Astrocyte of the spinal cord (primary cell): ENCODE measurements around the gene DYSF.

Source experiments
- DNase-seq: peaks from one replicate; pipeline ENCODE4 v3.0.0; 2011; ENCODE audit warnings: low read depth, low spot score
- H3K4me3 ChIP-seq: 2 replicates; pipeline ENCODE4 v1.5.1; 2011; ENCODE audit warnings: low read depth, mild to moderate bottlenecking, low read length, moderate library complexity
- in situ Hi-C: cut with HindIII; loops from 2 replicates; pipeline ENCODE4 v1.10.0; 2017; ENCODE audit warnings: low sequenced_read_pairs
- TF ChIP-seq, protein P1 (sequence below): IDR thresholded peaks from 2 replicates; pipeline ENCODE4 v1.5.1; 2012; ENCODE audit warnings: low read depth, mild to moderate bottlenecking, low read length, inconsistent platforms

Gene DYSF

DNA sequence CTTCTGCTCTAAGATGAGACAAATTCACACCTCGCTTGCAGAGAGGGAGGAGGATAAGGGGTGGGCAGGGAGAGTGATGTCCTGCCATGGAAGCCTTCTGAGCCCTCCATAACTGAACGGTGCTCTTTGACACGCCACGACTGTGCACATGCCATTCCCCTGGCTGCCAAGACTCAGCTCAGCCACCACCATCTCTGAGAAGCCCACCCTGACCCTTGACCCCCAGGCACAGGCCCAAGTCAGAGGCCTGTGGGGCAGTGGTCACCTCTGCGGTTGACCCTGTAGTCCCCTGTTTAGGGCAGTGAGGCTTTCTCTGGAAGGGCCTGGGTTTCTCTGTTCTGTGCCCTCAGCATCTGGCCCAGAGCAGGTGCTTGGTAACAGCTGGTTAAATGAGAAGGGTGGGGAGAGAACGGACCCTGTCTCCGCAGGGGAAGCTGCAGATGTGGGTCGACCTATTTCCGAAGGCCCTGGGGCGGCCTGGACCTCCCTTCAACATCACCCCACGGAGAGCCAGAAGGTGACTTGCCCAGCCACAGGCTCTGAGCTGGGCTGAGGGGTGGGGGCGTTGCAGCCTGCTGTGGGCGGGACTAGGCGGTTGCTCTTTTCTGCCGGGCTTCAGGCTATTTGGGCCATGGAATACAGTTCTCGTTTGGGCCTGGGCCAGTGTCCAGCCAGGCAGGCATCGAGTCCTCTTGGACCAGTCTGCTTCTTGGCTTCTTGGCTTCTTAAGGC, 215.1 kb downstream of the DYSF start:
- DNase-seq: no peak
- in situ Hi-C loops: no loop called here
- TF ChIP-seq, protein P1, sequence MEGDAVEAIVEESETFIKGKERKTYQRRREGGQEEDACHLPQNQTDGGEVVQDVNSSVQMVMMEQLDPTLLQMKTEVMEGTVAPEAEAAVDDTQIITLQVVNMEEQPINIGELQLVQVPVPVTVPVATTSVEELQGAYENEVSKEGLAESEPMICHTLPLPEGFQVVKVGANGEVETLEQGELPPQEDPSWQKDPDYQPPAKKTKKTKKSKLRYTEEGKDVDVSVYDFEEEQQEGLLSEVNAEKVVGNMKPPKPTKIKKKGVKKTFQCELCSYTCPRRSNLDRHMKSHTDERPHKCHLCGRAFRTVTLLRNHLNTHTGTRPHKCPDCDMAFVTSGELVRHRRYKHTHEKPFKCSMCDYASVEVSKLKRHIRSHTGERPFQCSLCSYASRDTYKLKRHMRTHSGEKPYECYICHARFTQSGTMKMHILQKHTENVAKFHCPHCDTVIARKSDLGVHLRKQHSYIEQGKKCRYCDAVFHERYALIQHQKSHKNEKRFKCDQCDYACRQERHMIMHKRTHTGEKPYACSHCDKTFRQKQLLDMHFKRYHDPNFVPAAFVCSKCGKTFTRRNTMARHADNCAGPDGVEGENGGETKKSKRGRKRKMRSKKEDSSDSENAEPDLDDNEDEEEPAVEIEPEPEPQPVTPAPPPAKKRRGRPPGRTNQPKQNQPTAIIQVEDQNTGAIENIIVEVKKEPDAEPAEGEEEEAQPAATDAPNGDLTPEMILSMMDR: no peak
- no peak overlapping the region for H3K4me3 ChIP-seq

DNA sequence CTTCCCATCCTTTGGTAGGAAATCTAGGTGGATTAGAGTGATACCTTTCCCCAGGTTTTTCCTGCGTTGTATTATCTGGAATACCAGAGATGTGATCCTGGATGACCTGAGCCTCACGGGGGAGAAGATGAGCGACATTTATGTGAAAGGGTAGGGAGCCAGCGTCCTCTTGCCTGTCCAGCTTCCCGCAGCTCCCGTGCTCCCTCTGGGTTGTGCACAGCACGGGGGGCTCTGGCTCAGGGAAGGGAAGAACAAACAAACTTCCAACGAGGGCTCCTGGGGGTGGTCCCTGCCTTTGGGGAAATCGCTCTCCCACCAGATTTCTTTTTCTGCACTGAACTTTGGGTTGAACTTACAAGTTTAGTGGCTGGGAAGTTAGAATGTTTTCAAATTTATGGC, 215.7 kb downstream of the DYSF start:
- no peak overlapping the region for H3K4me3 ChIP-seq
- in situ Hi-C loops: no loop called here
- DNase-seq: no peak
- TF ChIP-seq, protein P1: no peak

DNA sequence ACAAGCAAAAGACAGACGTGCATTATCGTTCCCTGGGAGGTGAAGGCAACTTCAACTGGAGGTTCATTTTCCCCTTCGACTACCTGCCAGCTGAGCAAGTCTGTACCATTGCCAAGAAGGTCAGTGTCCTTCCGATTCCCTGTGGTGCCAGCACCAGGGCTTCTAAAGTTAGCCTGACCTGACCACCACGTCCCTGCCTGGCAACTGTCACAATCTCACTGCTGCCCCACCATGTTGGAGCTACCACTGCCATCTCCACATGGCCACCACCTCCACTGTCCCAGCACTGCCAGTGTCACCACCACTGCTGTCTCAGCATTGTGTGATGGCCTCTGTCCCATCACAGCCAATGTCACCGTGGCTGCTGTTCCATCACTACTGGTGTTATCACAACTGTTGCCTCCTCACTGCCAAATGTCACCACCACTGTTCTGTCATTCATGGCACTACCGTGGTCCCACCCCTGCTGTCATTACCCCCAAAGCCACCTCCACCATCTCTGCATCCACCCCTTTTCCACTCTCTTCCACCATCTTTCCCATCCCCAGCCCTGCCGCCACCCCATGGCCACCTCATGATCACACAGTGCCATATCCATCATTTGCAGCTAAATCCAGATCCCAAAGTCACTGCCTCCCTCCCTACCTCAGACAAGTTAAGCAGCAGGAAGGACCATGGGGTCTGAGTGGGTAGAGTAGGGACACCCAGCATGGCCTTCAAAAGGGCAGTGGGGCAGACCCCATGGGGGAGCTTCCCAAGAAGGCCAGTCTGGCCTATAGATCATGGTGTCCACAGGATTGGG, 216.5 kb downstream of the DYSF start:
- no peak overlapping the region for H3K4me3 ChIP-seq
- no peak for DNase-seq
- TF ChIP-seq, protein P1: no peak
- in situ Hi-C loops: no loop called here

DNA sequence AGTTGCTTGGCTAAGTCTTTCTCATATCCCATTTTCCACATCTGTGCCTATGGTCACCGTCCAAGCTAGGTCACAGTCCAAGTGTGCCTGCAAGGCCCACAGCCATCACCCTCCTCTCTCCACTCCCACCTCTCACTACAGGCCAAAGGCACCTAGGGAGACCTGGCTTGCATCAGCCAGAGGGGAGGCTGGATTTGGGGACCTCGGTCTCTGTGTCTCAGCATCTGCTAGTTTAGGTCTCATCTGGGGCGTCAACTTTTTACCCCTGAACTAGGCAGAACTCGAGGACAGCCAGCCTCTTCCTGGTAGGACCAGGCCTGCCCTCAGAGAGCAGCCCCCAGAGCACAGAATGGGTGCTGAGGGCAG, 217.1 kb downstream of the DYSF start:
- H3K4me3 ChIP-seq: no peak overlapping the region
- TF ChIP-seq, protein P1: no peak
- in situ Hi-C loops: no loop called here
- DNase-seq: no peak

DNA sequence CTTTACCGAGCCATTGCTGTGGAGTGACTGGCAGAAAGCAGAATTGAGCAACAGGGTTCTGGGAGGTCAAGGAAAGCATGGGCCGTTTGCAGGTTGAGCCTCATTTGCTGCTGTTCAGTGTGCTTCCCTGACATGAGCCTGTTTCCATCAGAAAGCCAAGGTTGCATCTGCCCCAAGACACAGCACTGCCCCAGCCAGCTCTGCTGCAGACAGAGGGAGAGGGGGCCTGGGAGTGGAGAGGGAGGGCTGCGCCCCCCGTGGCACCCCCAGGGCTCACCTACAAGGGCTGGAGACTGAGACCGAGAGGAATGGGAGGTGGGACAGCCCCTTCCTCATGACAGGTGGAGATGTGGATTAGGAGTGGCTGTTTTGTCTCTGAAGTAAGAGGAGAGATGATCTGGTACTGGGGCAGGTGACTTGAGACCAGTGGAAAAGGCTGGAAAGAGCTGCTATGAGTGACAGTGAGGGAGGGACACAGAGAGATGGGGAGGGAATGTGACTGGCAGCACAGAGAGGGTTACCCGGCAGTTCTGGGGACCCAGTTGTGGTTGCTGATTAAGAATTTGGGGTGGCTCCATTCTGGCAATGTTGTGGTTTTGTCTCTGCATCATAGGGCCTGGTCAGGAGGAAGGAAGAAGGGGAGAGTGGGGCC, 218.0 kb downstream of the DYSF start:
- no peak for DNase-seq
- TF ChIP-seq, protein P1: no peak
- in situ Hi-C loops: no loop called here
- H3K4me3 ChIP-seq: no peak overlapping the region

DNA sequence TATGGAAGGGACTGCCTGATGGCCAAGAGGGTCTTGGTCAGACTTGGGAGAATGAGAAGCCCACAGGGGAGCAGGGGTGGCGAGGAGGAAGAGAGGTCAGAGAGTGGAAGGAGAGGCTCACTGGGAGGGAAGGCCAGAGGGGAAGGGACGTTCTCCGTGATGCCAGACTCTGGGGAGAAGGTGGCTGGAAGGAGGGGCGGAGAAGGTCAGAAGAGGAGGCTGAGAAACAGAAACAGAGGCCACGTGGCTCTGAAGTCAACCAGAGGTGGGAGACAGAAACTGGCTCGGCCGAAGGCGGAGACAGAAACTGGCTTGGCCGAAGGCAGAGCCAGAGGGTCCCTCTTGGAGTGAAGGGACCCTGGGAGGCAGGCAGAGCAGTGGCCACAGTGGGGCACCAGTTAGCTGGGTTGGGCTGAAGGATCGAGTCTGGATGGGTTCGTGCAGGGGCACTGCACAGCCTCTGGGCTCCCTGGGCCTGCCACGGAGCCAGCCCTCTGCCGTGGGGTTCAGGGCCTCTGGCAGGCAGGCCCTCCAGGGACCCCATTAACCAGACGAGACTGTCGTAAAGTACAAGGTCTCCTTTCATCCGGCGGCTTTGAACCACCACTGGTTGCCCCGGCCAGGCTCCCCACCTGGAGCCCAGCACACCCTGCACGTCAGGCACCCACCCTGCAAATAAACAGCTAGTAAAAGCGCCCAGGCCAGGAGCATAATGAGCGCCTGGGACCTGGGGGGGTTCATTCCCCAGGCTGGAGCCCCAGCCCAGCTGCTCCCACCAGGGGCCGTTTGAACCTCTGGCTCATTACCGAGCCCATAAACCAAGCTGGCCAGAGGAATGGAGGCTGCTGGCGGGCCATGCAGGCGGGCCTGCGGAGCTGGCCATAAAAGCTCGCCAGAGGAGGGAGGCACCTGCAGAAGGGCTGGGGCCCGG, 218.8 kb downstream of the DYSF start:
- TF ChIP-seq, protein P1: peak; percentile 6
- in situ Hi-C loops: no loop called here
- H3K4me3 ChIP-seq: no peak overlapping the region
- no peak for DNase-seq
